ENCODE measurements around the gene FAT2.

FAT2 gene

DNA sequence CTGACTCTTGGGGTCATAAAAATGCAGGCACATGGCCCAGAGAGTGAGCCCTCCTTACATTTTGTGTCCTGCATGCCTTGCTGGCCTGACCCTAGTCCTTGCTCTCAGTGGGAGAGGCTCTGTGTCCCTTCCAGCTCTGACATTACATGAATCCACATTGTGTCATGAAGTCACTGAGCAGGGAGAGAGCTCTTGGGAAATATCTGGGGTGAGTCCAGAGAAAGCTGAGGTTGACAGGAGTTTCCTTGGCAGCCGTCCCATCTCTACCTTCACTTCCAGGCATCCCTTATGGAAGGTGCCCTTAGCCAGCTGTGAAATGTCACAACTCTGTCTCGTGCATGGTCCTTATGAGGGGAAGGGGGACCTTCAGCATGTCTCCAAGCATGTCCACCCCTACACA, 41.0 kb downstream of the FAT2 start:
- no peak for DNase-seq

DNA sequence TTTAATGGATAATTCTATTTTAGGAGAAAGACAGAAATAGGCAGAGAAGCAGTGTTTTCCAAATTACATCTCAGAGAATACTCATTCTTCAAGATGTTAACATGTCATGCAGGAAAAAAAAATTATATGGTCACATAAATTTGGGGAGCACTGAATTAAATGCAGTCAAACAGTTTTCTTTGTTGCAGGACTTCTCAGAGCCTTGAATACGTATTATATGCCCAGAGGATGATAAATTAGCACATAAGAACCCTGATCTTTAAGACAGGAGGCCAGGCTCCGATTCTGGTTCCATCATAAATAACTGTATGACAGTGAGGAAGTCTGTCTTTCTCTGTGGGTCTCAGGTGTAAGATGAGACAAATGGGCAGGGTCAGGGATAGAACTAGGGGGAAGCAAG, 41.4 kb downstream of the FAT2 start:
- DNase-seq: no peak

- DNase-seq: no peak
Observed at GRCh38 chr5:151547364-151547763, 43.8 kb downstream of the FAT2 start.

- no peak for DNase-seq
Observed at GRCh38 chr5:151541571-151541970, 49.6 kb downstream of the FAT2 start.

Measured in activated CD4-positive, CD25-positive, alpha-beta regulatory T cell (primary cell).